CD4-positive, alpha-beta T cell treated with Interleukin-6 at 100 ng/mL for 8 hours (primary cell): ENCODE results near the gene HNRNPH2.

Experiments
- DNase-seq: peaks from one replicate; pipeline ENCODE4 v3.0.0-alpha.2; 2020; ENCODE audit warnings: mixed read lengths, low spot score

The HNRNPH2 gene

DNA sequence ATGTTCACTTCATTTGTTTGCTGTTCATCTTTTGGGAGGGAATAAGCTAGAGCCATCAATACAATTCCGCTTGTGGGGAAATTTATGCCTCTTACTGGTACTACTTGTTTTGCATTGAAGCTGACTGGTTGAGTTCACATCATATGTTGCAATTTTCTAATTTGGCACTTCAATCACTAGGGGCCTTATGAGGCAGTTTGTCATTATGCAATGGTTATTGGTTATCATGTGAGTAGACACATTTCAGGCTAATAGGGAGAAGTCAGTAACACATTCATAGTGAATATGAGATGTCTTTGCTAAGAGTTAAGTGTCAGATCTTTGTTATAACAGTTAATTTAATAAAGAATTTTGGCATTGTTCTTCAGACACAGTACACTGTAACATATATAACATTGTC lies 12.2 kb upstream of the HNRNPH2 start:
- DNase-seq, result no peak

DNA sequence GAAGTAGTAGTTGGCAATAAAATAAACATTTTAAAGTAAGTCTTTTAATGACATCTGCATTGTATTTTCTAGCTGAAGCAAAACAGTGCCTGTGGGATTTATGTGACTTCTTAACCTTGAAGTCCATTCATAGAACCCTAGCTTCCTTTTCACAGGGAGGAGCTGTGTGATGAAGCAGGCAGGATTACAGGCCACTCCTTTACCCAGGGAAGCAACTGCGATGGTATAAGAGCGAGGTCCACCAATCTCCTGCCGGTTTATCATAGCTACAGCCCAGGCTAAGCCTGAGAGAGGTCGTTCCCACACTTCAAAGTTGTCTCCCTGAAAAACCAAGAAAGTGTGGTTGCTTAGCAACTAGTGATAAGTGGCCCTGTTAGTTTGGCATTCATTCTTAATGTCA lies 10.2 kb upstream of the HNRNPH2 start:
- DNase-seq, result no peak

DNA sequence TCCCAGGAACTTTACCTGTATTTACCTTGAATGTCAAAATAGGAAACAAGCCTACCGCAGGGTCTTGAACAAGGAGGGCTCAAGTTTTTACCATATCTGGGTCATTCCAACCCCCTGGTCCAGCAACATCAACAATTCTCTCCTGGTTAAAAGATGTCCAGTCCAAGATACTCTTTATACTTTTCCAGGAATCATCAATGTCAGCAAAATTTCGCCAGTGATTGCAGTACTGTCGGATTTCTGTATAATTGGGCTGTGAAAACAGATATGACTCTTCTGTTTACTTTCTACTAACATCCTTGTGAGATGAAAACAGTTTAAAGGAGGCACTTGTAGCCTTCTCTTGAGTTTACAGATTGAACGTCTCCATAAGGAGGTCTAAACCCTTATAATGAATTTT lies 9.3 kb upstream of the HNRNPH2 start:
- DNase-seq, result no peak

DNA sequence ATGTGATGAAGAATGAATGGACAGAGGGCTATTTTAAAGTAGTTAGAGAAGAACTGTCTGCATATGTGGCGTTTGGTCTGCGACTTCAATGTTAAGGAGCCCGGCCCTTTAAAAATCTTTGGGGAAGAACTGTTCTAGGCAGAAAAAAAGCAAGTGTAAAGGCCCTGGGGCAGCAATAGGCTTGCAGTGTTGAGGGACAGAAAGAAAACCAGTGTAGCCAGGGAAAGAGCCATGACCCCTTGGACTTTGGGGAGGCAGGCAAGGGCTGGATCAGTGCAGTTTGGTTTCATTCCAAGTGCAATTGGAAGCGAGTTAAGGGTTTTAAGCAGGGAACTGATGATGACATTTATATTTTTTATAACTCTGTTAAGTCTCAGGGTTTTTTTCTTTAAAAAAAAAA lies 8.2 kb upstream of the HNRNPH2 start:
- DNase-seq, result no peak

DNA sequence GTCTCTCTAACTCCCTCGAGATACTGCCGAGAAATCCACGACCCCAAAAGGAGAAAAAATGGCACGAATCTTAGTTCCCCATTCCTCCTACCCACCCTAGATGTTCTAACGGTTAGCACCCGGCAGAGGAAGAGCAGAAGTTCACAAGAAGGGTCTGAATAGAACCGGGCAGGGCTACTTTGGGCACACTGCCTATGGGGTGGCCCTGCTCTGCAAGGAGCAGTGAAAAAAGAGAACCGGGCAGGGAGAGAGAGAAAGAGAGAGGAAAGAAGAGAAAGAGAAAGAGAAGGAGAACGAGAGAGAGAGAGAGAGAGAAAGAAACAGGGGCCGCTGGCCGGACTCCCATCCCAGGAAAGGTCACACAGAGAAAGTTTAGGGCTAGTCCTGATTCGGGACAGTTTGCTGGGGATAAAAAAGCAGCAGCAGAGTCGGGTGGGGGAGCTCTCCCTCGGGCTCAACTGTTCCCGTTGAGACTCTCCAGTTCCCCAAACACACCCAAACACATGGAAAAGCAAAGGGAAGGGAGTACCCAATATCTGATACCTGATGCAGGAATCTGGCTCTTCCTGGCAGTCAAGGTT lies 765 bp upstream of the HNRNPH2 start:
- DNase-seq, result no peak

DNA sequence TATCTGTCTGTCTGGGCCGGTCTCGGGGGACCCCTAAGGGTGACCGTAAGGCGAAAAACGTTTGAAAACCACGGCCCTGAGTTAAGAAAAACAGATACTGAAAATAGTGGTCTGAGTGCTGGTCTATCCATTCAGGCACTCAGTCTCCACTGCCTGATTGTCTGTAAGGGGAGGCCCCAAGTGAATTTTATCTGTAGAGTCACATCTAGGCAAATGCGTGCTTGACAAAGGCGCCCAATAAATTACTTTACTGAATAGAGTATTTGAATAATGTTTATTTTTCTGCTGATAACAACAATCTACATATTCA lies 465 bp downstream of the HNRNPH2 start:
- no peak for DNase-seq

DNA sequence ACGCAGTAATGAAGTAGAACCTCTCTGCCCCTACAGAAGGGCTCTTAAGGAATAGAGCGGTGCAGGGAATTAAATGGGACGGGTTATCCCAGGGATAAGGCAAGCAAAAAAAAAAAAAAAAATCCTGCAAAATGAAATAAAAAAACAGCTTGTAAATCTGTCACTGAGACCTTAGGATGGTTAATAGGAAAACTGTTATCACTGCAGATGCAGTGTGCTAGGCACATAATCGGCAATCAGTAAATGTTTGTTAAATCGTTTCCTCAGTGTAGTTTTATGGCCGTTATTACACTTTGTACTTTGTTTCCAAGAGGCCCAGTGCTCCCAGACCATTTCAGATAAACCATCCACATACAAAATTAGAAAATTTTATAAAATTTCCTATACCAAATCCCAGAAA lies 1.0 kb downstream of the HNRNPH2 start:
- no peak for DNase-seq

DNA sequence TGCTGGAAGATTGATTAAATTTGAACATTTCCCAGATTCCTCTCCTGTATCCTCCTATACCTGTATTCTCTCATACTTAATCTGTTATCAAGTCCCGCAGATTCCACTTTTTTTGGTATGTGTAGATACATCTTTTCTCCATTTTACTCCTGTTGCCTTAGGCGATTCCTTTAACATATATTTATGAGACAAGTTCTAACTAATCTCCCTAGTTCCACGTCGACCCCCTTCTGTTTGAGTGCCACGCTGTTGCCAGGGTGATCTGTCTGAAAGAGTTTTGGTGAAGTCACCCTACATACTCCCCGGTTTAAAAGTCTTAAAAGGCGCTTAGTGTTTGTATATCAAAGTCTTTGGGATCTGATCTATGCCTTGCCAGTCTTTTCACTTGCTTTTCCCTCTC lies 2.4 kb downstream of the HNRNPH2 start:
- no peak for DNase-seq

DNA sequence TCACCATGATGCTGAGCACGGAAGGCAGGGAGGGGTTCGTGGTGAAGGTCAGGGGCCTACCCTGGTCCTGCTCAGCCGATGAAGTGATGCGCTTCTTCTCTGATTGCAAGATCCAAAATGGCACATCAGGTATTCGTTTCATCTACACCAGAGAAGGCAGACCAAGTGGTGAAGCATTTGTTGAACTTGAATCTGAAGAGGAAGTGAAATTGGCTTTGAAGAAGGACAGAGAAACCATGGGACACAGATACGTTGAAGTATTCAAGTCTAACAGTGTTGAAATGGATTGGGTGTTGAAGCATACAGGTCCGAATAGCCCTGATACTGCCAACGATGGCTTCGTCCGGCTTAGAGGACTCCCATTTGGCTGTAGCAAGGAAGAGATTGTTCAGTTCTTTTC lies 4.0 kb downstream of the HNRNPH2 start:
- DNase-seq, result no peak

DNA sequence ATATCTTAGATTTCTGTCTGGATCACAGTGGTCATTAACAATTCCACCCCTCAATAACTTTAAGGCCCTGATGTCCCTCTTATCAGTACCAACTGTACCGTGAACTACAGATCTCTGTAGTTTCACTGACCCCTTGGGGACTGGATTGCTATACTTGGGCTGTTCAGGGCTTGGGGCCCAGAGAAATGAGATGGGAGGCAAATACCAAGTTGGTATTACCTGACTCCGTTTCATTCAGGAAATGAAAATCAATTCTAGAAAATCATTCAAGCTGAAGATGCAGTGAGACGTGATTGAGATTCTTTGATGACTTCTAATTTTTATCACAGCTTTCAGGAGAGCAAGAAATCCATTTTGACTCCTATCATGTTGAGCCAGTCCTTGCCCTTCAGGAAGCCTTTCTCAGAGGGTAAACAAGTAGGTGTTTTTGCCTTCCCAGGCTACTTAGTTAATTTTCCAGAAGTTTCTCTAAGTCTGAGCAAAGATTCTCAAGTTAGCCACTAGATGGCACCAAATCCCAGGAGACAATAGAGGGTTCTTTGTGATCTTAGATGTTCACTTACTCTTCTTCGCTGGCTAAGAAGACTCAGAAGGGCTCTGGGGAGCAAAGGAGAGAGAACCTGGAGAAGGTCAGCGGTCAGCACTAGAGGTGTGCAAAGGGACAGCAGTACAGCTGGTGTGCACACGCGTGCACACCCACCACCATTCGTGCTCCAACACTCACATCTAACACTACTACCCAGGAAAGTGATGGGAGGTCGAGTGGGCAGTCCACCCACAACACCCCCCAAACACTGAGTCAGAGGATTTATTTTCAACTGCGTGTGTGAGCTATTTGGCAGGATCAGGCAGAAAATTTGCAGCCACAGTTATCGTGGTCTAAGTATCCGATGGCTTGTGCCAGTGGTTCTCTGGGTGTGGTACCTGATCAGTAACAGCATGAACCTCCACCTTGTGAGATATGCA lies 7.4 kb downstream of the HNRNPH2 start:
- DNase-seq, result peak; percentile 68

DNA sequence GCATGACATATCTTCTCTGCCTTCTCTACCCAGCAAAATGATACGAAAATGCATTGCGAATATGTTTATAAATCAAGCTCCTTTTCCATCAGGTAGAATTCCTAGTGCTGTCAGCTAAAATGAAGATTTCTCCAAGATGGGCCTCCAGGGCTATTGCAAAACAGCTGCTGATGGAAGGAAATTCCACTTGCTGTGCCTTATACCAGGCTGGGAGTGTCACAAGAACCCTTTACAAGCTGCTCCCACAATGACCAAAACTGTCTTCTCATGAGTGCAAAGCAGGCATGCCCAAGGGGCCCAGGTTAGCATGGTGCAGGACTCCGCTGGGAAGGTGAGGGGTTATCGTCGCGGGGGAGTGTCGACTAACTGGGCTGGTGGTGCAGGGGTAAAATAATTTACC lies 8.7 kb downstream of the HNRNPH2 start:
- no peak for DNase-seq

DNA sequence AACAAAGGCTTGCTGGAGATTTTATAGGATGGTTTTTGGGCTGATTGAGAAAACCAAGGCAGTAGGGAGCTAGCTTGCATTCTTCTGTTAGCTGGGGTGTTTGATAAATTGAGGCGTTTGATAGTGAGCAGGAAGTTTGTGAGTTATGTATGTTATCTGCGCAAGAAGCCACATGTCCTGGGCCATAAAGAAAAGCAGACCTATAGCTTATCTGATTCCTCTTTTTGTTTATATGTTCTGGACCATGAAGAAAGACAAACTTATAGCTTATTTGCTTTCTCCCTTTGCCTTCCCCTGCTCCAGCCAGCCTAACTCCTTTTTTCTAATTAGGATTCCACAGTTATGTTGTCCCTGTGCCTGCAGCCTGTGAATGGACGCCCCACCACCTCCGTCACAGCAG lies 9.2 kb downstream of the HNRNPH2 start:
- DNase-seq, result no peak

DNA sequence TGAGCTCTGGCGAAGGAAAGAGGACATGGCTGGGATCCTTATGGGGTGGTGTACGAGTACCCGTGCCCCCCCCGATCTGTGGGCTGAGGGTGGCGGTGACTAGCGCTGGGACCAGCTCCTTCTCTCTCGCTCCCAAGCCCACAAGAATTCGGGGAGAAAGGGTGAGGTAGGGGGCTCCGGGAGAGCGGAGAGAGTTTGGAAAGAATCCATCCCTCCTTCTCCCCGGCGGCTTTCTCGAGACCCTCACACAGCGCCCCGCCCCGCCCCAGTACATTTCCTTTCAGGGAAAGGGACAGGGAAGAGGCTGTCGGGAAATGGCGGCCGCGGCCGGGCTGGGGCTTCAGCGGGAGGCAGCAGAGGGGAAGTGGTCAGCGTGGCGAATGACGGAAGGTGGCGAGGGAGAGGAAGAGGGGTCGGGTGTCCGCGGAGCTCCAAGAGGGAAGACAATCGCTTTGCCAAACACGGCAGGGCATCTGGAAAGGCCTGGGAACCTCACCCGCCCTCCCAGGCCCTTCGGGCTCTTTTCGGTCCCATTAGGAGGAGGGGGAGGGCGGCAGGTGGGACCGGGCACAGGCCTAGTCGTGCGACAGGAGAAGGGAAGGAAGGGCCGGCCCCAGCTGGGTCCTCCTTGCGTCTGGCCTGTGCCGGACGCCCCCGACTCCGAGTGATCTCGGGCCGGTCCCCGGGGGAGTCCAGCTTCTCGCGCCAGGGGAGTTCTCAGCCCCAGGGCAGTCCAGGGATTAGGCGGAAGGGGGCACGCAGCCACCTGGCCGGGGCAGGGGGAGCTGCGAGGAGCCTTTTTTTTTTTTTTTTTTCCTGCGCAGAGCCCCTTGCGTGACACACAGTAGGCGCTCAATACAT lies 10.2 kb downstream of the HNRNPH2 start:
- DNase-seq, result peak; percentile 11

DNA sequence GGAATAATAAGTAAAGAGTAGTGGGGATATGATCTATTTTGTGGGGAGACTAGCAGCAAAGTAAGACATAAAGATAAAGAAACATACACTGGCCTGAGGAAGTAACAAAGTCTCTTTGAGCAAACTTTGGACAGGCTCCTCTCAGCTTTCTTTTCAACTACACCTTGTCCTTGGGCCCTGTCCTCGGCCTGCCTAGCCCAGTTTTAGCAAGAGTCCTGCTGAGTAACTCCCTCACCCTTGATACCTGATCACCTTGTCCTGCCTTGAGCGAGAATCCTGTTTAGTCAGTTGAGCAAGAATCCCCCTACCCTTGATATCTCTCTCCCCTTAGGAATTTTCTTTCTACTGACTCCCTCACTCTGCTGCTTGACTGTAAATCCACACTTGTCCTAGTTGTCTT lies 11.5 kb downstream of the HNRNPH2 start:
- DNase-seq, result no peak

DNA sequence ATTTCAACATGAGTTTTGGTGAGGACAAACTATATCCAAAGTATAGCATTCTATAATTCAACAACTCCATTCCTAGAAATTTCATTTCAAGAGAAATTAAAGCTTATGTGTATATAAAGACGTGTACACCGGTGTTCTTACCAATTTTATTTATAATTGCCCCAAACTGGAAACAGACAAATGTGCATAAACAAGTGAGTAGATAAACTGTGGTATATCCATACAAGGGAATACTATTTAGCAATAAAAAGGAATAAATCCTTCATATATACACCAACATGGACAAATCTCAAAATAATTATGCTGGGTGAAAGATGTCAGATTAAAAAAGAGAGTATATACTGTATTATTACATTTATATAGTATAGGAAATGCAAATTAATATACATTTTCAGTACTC lies 19.9 kb downstream of the HNRNPH2 start:
- no peak for DNase-seq

DNA sequence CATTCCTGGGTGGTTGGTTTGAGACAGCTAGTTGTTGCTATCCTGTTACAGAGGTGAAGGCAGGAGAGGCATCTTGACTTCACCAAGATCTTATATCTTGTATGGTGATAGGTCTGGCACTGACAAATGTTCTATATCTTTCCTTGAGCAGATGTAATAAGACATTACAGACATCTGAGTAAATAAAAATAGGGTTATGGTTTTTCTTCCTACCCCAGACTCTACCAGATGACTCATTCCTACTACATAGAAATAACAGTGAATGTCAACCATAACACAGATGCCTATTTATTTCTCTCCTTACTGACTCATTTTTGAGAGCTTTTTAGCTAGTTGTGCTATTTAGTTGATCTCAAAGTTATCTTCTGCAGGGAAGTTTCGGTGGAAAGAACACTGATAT lies 21.9 kb downstream of the HNRNPH2 start:
- no peak for DNase-seq

DNA sequence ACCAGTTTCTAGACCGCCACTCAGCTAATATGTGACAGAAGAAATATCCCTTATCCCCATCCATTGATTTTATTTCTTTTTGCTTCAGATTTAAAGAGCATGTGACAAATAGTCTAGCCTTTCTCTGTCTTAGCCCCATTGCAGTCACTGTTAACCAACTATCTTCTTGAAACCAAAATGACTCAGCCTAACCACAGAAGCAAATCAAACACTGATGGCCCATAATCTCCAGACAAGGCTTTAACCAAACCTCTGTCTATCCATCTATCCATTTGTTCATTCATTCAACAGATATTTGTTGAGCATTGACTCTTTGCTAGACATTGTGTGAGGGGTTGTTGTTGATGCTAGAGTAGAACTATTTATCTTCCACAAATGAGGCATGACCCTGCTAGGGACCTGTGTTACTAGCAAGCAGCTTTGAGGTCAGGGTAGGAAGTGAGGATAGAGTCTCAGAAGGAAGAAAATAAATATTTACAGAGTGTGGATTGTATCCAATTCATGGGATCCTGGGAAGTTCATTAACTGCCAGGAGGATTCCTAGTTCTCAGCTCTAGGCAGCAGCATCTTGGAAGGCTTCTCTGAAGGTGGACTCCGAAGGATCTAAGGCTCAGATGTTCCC lies 22.5 kb downstream of the HNRNPH2 start:
- DNase-seq, result no peak

DNA sequence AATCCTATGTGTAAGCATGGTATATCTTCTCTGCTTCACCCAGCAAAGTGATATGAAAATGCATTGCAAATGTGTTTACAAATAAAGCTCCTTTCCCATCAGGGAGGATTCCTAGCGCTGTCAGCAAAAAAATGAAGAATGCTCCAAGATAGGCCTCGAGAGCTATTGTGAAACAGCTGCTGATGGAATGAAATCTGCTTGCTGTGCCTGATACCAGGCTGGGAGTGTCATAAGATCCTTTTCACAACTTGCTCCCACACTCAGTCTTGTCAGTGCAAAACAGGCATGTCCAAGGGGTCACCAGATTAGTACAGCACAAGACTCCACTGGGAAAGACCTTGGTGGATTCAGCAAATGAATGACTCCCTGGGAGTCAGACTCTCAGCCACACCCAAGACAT lies 34.1 kb downstream of the HNRNPH2 start:
- no peak for DNase-seq

DNA sequence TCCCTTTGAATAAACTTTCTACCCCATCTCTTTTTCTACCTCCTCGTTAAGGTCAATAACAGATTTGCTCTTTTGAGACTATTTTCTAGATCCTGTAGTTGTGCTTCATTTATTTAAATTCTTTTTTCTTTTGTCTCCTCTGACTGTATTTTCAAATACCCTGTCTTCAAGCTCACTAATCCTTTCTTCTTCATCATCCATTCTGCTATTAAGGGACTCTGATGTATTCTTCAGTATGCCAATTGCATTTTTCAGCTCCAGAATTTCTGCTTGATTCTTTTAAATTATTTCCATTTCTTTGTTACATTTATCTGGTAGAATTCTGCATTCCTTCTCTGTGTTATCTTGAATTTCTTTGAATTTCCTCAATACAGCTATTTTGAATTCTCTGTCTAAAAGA lies 41.3 kb downstream of the HNRNPH2 start:
- DNase-seq, result no peak

DNA sequence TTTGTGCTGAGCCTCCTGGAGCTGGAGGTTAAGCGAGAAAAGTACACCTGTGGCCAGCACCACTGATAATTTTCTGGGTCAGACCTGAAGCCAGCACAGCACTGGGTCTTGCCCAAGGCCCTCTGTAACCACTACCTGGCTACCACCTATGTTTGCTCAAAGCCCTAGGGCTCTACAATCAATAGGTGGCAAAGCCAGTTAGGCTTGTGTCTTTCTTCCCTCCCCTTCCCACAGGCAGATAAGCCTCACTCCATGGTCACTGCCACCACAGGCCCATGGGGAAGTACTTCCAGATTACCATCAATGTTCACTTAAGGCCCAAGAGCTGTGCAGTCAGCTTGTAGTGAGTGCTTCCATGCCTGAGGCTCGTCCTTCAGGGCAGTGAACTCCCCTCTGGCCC lies 42.1 kb downstream of the HNRNPH2 start:
- no peak for DNase-seq

DNA sequence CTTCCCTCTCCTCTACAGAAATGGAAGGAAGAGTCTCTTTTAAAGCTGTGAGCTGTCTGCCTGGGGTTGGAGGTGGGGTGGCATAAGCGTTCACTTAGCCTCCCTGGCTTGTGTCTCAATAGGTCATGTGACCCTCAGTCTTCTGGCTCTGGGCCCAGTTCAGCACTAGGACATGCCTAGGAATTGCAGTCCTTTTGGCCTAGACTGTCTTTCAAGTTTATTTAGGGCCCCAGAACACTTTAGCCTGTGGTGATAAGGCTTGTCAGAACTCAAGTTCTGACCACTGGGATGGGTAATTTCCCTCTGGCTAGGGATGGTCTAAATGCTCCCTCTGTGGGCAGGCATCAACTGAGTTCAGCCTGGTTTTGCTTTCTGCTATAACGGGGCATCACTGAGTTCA lies 42.9 kb downstream of the HNRNPH2 start:
- DNase-seq, result no peak

DNA sequence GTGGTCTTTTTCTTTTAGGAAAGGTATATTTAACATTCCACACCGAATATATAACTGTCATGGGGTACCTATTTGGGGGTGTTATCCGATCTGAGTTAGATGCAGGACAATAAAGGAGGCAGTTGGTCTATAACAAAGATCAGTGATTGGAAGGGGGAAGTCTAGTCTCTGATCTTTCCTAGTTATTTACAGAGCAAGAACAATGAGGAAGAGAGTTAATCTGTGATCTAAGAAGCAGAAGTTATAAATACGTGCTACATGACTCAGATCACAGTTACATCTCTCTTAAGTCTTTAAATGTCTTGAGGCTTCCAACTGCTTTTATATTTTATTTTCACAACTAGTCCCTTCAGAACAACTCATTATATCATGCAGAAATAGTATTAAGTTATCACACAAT lies 44.0 kb downstream of the HNRNPH2 start:
- no peak for DNase-seq

DNA sequence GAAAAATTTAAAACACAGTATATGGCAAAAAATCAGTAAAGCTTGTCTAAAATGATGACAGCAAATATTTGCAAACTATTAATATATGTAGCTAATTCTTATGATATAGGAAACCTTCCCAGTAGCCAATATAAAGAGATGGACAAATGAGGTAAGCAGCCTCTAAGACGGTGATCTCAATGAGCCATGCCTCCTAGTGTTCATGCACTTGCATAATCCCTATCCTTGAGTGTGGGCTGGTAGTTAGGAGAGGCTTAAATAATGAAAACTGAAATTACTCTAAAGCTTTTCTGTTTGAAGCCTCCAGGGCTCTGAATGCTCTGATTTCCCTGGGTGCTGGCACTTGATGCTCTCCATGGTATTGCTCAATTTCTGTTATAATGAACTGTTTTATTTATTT lies 52.6 kb downstream of the HNRNPH2 start:
- no peak for DNase-seq
